ENCODE data around the gene DNAH11.
A peak's percentile ranks its signal among the peaks of the same experiment; 100 is the strongest.
"Not testable (repeated sequence)": the region's sequence is repeated elsewhere in the genome, so short reads cannot be mapped to it uniquely, and the experiment has no call there.

DNAH11 gene

DNA sequence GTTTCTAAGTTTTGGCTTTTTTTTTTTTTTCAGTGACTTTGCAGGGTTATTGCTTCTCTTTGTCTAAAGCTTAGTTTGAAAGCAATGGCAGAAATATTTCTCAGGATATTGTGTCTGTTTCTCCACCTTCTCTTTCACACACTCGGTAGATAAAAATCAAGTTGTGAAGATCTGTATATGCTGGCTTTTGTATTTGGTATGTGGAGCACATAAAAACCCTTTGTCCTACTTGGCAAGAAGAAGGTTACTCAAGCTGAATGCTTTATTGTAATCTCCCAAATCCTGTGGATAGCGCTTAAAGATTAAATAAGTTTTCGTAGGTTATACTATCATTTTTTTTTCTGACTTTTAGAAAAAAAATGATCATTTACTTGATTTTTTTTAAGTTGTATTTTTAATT, 230.5 kb downstream of the DNAH11 start:
- no peak for DNase-seq (ENCODE audit: low read depth)

DNA sequence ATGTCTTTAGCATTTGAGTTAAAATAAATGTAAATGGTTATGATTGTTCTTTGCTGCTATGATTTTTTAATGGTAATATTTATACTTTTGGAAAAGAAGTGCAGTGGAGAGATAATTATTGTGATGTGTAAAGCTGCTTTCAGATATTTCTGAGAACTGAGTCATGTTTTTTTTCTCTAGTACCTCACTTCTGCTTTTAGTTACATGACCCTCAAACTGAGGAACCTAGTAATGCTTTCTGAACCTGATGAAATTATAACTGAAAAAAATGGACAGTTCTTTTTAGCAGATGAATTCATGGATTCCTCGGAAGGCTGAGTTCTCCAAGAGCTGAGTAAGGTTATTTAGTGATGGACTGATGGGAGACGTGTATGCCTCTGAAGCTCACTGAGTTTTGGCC, 235.1 kb downstream of the DNAH11 start:
- no peak for DNase-seq (ENCODE audit: low read depth)

GRCh38 chr7:21778953-21779352, 236.1 kb downstream of the DNAH11 start:
- DNase-seq (ENCODE audit: low read depth), result no peak

GRCh38 chr7:21782996-21783395, 240.2 kb downstream of the DNAH11 start:
- DNase-seq (ENCODE audit: low read depth), result no peak

- no peak for DNase-seq (ENCODE audit: low read depth)
These were observed 242.2 kb downstream of the DNAH11 start for GRCh38 chr7:21784989-21785388.

DNA sequence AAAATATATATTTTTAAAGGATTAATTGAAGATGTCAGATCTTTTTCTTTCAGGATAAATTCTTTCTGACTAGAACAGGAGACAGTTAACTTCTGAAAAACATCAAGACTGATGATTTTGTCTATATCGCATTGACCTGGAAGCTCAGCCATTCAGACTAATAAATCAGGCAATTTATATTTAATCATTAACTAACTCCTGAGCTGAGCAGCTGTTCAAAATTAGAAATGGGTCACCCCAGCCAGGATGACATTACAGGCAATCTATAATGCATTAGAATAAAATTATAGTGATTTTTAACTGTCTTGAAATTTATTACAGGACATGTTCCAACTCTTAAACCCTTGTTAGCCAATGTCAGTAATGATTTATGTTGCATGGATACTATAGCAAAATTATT, 263.0 kb downstream of the DNAH11 start:
- no peak for DNase-seq (ENCODE audit: low read depth)

DNA sequence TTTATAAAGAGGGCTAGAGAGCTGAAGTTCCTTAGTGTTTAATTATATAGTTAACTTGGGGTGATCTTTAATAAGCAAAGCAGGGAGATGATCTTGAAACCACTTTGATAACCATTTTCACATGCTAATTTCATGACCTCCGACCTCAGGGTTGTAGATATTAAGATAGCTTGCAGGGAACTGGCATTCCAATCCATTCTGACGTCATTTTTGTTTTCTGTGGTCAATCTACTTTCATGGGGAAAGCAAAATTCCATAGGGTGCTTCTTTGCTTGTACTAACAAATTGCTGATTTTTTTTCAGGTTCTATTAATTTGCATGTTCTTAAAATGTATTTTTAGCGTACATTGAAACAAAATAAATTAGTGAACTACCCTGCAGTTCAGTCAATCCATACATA, 263.5 kb downstream of the DNAH11 start:
- DNase-seq (ENCODE audit: low read depth), result no peak

GRCh38 chr7:21819048-21819447, 276.2 kb downstream of the DNAH11 start:
- no peak for DNase-seq (ENCODE audit: low read depth)

DNA sequence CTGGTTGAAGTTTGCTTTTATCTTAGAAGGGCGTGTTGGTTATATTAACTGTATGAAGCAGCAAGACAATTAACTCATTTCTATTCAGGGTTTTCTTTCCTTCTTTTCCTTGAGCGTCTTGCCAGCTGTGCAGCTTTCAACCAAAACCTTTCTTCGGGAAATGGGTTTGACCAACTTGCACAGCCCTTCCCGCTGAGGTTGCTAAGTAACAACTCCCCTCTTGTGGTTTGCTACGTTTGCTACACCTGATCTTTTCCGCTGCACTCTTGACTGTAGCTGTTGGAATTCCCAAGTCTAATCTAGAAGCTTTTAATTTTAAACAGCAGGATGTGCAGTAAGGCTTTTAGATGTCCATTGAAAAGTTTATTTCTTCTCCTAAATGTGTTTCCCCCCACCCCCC, 286.0 kb downstream of the DNAH11 start:
- no peak for DNase-seq (ENCODE audit: low read depth)

- DNase-seq (ENCODE audit: low read depth), result no peak
These were observed 286.9 kb downstream of the DNAH11 start for GRCh38 chr7:21829731-21830130.

GRCh38 chr7:21844742-21845141, 301.9 kb downstream of the DNAH11 start:
- peak; percentile 3 for DNase-seq (ENCODE audit: low read depth)

DNA sequence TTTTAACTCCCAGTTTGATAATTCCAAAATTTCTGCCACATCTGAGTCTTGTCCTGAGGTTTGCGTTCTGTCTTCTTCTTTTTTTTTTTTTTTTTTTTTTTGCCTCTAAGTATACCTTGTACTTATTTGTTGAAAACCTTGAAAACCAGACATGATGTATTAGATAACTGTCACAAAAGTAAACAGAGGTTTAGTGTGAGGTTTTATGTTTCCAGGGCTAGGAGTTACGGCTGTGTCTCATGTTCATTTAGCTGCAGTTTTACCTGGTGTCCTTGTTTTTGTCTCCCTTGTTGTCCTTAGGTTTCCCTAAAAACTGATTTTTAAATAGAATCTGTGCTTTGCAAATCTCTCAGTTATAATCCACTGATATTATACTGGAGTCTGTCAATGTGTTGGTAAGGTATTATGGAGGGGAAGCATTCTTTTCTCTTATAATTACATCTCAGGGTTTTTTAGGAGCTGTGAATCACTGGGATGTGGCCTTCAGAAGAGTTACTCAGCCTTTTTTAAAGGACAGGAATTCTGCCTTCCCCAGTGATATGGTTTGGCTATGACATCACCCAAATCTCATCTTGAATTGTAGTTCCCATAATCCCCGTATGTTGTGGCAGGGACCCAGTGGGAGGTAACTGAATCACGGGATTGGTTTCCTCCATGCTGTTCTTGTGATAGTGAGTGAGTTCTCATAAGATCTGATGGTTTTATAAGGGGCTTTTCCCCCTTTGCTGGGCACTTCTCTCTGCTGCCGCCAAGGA, 307.9 kb downstream of the DNAH11 start:
- DNase-seq (ENCODE audit: low read depth), result peak; percentile 31

DNA sequence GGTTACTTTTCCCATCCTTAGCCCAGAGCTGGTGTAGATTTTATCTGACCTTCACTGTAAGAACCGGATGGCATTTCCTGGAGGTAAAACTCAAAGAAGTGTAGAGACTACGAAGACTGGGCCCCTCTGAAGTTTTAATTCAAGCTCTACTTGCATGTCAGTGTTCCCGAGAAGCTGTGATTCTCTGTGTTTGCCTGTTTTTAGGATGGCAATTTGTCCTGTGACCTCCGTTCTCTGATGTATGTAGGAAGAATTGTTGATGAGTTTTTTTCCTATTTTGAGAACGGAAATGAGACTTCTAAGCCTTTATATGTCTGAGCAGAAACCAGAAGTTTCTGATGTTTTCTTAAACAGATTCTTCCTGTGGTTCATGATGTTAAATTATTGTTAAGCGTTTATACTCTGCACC, 308.7 kb downstream of the DNAH11 start:
- DNase-seq (ENCODE audit: low read depth), result no peak

GRCh38 chr7:21865631-21866204, 322.9 kb downstream of the DNAH11 start:
- not testable (repeated sequence) for DNase-seq (ENCODE audit: low read depth)

DNA sequence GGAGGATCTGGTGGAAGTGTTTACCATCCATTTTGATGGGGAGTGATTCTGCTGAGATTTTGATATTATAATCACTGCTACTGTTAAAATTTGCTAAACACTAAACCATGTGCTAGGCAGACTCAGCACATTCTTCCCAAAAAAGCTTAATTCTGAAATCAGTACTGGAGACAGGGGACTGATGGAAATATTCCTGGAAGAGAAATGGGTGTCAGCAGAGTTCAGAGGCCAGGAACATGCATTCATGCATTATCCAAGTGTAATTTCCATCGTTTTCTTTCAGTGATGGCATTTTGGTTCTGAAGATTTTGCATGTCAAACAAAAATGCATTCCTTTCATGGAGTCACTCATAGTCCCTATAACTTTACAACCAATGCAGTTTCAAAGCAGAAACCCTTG, 323.9 kb downstream of the DNAH11 start:
- DNase-seq (ENCODE audit: low read depth), result no peak

DNA sequence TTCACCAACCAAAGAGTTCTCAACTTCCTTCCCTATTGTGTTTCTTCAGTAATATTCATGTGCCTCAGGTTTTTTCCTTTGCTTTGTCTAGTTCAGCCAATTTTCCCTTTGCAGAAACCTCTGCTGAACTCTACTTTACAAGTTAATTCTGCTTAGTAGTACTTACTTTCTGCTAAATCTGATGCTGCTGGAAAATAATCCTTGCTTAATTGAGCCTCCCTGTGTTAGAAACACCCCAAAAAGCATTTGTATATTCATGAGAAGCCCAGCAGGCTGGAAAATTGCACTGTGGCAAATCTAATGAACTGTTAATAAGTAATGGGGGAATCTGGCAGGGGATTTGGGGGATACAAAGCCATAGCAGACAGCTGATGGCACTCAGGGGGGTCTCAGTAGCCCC, 324.4 kb downstream of the DNAH11 start:
- no peak for DNase-seq (ENCODE audit: low read depth)

DNA sequence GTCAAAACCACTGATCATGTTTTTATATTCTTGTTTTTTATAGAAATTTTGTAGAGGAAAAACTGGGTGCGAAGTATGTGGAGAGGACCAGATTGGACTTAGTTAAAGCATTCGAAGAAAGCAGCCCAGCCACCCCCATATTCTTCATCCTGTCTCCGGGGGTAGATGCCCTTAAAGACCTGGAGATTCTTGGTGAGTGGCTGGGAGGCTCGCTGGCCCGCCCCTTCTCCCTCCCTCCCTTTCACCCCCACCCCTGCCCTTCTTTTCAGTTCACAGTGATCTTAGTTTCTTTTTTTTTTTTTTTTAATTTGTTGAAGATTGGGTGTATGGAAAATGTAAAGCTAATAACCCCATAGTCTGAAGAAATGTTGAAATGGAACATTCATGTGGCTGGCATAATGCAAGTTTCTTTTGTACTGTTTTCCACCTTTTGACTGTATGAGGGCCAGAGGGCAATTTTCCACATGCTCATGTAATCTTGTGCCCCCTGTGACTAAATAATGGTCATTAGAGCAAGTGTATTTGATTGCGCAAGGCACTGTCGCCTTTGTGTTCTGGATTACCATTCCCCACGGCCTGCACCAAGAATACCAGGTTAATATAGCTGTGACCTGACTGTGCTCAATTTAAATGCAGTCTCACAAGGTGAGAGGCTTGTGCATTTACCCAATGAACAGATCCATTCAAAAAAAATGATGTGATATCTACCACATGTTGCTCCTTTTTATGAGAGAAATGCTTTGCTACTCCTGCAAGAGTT, 325.2 kb downstream of the DNAH11 start:
- no peak for DNase-seq (ENCODE audit: low read depth)

DNA sequence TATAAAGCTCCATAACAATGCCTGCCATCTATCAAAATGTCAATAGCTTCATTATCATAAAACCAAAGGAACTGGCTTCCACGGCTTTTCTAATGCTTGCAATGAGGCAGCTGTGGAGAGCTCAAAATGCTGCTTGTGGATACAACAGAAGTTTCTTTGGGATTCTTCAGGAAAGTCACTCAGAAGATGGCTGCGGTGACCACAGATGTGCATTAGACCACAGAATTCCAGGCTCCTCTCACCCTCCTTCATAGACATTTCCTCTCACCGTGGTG, 325.7 kb downstream of the DNAH11 start:
- no peak for DNase-seq (ENCODE audit: low read depth)

- DNase-seq (ENCODE audit: low read depth), result peak; percentile 12
These were observed 327.1 kb downstream of the DNAH11 start for GRCh38 chr7:21869785-21870402.

GRCh38 chr7:21883069-21883468, 340.2 kb downstream of the DNAH11 start:
- no peak for DNase-seq (ENCODE audit: low read depth)

- DNase-seq (ENCODE audit: low read depth), result not testable (repeated sequence)
These were observed 340.7 kb downstream of the DNAH11 start for GRCh38 chr7:21883501-21883900.

DNA sequence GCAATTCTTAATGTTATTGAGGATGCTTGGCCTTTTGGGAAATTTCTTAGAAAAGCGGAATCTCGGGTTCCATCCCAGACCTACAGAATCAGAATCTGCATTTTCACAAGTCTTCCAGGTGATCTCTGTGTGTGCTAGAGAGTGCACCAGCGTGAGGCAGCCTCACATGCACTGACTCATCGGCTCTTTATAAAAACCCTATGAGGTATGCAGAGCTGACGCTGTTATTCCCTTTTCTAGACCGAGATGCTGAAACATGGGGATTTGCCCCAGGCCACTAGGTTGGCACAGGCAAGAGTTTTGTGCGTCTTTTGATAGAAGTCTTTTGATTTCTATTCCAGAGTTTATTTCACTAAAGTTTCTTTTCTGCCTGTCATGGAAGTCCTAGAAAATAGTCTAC, 341.7 kb downstream of the DNAH11 start:
- DNase-seq (ENCODE audit: low read depth), result no peak

- no peak for DNase-seq (ENCODE audit: low read depth)
These were observed 343.6 kb downstream of the DNAH11 start for GRCh38 chr7:21886396-21886795.

All from ELR (cell line).